Stimulated activated CD8-positive, alpha-beta memory T cell treated with anti-CD3 and anti-CD28 coated beads, Interleukin-4, amount 100 ng/mL, for 1 hour (primary cell): ENCODE results near the gene ENPEP.
"Not testable (repeated sequence)": the region's sequence is repeated elsewhere in the genome, so short reads cannot be mapped to it uniquely, and the experiment has no call there.

ENCODE experiments used
- DNase-seq, 2 donors: peaks; one replicate each; pipeline ENCODE4 v3.0.0-alpha.2; 2020; ENCODE audit warnings: low read depth in 2 of 2, low spot score in 1 of 2

Gene ENPEP, protein sequence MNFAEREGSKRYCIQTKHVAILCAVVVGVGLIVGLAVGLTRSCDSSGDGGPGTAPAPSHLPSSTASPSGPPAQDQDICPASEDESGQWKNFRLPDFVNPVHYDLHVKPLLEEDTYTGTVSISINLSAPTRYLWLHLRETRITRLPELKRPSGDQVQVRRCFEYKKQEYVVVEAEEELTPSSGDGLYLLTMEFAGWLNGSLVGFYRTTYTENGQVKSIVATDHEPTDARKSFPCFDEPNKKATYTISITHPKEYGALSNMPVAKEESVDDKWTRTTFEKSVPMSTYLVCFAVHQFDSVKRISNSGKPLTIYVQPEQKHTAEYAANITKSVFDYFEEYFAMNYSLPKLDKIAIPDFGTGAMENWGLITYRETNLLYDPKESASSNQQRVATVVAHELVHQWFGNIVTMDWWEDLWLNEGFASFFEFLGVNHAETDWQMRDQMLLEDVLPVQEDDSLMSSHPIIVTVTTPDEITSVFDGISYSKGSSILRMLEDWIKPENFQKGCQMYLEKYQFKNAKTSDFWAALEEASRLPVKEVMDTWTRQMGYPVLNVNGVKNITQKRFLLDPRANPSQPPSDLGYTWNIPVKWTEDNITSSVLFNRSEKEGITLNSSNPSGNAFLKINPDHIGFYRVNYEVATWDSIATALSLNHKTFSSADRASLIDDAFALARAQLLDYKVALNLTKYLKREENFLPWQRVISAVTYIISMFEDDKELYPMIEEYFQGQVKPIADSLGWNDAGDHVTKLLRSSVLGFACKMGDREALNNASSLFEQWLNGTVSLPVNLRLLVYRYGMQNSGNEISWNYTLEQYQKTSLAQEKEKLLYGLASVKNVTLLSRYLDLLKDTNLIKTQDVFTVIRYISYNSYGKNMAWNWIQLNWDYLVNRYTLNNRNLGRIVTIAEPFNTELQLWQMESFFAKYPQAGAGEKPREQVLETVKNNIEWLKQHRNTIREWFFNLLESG

DNA sequence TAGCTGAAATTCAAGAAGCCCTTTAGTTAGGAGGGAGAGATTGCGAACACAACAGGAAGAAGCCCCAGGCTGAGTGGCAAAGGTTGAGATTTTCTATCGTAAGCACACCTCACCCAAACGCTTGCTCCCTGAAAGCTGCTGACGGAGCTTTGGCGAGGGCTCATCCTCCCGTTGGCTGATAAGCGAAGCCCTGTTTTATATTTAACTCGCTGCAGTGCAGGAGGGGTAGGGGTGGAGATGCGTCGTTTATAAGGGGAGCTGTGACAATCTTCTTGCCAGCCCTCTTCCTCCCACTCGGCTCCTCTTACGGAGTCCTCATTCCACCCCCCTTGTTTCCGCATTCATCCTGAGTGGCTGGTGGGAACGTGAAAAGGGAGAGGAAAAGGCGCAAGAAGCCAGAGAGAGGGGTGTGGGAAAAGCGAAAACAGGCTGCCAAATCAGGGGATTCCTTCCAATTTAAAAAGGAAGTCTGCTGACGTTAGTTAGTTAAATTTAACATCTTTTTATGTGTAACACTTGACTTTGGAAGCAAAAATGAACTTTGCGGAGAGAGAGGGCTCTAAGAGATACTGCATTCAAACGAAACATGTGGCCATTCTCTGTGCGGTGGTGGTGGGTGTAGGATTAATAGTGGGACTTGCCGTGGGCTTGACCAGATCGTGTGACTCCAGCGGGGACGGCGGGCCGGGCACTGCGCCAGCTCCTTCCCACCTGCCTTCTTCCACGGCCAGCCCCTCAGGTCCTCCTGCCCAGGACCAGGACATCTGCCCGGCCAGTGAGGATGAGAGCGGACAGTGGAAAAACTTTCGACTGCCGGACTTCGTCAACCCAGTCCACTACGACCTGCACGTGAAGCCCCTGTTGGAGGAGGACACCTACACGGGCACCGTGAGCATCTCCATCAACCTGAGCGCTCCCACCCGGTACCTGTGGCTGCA, at the start of gene ENPEP:
ENPEP (plus strand) TSS at position 275 of the 938 bp plus-strand sequence; CDS start at position 535, 260 bp downstream.
- no peak for DNase-seq

DNA sequence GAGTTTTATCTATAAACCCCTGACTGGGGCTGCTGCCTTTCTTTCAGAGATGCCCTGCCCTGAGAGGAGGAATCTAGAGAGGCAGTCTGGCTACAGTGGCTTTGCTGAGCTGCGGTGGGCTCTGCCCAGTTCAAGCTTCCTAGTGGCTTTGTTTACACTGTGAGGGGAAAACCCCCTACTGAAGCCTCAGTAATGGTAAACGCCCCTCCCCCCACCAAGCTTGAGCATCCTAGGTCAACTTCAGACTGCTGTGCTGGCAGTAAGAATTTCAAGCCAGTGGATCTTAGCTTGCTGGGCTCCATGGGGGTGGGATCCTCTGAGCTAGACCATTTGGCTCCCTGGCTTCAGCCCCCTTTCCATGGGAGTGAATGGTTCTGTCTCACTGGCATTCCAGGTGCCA, 44.1 kb upstream of the ENPEP start:
- DNase-seq: not testable (repeated sequence)

DNA sequence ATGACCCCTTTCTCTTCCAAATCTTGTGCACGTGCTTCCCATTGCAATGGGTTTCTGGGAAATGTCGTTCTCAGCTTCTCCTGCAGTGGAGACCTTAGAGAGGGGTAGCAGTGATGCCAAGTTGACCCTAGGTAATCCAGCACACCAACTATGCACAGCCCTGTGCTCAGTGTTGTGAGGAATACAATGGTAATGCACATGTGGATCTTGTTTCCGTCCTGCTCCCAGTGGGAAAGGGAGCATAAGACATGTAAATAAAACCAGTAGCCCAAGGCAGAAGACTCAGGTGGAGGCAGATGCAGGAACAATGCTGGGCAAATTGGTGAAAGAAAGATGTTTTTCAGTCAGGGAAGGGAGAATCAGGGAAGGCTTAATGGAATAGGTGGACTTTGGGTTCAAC, 38.7 kb upstream of the ENPEP start:
- DNase-seq: not testable (repeated sequence)

DNA sequence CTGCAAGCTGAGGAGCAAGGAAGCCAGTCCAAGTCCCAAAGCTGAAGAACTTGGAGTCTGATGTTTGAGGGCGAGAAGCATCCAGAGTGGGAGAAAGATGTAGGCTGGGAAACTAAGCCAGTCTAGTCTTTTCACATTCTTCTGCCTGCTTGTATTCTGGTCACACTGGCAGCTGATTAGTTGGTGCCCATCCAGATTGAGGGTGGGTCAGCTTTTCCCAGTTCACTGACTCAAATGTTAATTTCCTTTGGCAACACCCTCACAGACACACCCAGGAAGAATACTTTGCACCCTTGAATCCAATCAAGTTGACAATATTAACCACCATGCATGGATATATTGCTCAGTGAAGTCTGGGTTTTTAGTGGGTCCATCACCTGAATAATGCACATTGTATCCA, 36.7 kb upstream of the ENPEP start:
- not testable (repeated sequence) for DNase-seq

DNA sequence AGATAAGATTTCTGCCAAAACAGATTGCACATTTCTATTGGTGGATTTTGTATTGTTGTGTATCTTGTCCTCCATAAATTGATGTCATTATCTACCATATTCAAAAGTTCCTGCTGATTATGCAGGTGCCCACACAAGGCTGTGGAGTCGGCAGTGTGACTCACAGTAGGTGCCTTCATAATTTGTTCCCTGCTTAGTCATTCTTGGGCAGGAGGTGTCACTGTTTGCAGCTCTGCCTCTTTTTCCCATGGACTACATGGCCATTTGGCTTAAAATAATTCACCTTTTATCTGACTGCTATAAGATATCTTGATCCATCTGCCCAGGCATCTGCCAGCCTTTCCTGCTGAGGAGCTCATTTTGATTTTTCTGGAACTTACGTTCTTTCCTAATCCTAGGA, 33.6 kb upstream of the ENPEP start:
- DNase-seq: no peak

DNA sequence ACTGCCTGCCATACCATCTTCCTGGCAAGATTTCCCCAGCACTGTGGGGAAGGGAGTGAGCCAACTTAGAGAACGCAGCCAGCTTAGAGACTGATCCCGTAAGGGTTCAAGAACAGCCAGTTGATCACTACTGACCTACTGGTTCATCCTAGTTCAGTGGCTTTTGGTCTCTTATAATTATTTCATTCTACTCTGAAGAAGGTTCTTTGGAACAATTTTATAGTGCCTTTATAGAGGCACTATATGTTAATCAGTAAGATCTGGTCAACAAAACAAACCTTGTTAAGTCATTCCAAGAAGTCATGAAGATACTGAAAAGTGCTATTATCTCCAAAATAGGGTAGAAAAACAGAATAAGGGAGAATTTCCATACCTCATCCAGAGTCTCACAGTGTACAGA, 33.2 kb upstream of the ENPEP start:
- DNase-seq: no peak

DNA sequence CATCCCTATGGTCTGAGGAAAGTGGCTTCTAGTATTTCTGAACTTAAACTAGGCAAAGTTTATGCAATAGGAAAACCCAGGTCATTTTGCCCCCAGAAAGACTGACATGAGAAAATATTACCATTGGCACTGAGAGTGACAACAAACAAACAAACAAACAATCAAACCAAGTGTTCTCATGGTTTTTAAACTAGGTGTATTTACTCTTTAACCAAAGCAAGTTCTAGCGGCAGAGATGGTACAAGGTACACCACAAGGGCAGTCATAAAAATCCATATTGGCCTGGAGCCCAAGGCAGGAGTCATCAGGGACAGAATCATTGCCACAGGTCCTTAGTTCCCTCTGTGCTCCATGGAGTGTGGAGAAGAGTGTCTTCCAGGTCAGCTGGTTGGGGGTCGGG, 26.0 kb upstream of the ENPEP start:
- no peak for DNase-seq

DNA sequence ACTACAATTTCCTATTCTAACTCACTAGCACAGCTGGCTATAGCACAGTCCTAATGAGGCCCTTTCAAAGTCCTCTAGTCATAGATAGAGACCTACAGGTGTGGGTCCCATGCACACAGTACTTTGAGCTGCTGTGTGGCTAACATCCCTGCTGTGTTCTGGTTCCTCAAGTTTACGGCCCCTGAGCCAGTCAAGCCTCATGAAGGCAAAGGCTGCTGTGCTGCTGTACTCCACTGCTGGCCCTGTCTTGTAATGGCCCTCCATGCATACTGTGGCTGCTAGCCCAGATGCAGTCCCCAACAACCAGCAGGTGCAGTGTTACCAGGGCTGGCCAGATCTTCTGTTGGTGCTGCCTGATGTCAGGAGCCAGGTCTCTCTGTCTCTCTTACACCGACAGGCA, 23.4 kb upstream of the ENPEP start:
- DNase-seq: no peak

DNA sequence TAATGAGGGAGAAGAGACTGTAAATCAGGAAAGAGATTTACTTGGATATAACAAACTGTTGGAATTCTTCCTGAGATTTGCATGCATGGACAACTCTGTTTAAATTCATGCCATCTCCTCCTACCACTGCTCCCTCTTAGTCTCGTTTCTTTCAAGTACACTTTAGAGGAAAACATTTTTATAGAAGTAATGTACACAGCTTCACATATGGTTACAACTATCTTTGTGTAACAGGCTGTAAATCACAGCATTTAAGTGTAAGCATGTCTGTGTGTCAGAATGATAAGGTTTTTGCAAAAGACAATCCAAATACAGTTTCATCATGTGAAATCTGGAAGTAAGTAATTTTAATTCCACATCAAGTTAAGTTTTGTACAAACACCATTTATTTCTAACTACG, 21.5 kb upstream of the ENPEP start:
- DNase-seq: no peak

DNA sequence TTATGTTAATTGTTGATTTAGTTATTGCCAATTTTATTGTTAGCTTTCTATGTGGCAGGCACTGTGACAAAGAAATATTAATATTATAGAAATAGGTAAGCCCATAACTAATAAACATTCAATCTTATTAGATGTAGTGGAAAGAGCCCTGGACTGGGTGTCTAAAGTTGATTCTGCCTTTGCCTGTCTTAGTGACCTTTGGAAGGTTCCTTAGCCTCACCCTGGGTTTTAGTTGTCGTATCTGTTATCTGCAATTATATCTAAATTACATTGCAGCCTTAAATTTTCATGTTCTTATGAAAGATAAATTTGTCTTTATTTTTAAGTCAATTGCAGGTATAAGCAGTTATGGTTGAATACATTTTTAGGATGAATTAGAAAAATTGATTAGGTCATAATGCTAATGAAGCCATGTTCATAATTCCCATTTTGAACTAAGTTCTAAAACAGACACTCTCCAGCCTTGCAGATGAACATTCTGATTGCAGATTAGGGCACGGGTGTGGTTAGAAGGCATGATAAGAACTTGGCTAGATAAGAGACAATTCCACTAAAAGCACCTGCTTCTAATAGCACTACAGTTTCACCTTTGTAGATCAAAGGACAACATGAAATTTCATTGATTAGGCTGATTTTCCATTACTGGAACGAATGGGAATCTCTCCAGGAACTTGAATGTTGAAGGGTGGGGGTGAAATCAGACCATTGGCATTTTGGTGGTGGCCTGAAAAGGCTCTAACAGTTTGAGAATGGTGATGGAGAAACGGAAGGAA, 17.3 kb upstream of the ENPEP start:
- DNase-seq: no peak

DNA sequence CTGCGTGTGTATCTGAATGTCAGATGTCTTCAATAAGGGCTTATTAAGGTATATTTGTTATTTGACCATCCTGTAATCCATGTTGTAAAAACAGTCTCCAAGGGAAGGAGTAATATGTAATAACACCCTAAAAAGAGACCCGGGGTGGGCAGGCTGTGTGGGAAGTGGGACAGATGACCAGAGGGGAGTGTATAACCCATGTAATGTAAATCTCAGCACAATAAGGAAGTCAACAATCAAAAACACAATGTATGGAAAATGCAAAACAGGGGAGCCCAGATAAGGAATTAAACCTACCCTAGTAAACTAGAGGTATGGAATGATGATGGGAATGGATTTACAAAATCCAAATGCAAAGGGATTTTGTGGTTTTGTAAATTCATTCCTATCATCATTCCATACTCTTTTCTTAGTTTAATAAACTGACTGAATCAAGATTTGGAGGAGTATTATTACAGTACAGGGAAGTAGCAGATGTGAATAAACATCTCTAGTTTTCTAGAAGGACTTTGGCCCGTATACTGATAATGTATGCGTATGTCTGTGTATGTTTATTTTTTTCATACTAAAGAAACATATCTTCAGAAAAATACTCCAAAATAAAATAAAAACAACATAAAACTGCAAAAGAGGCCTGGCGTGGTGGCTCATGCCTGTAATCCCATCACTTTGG, 15.7 kb upstream of the ENPEP start:
- no peak for DNase-seq

DNA sequence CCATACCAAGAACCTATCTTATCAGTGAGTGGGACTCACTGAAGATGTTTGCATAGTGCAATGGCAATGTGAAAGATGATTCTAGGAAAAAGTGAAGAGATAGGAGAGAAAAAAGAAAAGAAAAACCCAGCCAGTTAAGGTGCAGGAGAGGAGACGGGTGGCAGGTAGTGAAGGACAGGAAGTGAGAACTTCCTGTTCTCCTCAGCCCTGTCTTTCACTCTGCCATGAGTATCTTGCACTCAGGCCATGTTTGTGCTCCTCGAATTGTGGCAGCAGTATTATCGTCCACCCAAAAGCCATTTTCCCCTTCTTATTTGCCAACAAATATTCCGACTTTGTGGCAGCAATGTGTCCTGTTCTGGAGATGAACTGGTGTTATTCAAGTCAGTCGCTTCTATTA, 8.6 kb upstream of the ENPEP start:
- DNase-seq: no peak

DNA sequence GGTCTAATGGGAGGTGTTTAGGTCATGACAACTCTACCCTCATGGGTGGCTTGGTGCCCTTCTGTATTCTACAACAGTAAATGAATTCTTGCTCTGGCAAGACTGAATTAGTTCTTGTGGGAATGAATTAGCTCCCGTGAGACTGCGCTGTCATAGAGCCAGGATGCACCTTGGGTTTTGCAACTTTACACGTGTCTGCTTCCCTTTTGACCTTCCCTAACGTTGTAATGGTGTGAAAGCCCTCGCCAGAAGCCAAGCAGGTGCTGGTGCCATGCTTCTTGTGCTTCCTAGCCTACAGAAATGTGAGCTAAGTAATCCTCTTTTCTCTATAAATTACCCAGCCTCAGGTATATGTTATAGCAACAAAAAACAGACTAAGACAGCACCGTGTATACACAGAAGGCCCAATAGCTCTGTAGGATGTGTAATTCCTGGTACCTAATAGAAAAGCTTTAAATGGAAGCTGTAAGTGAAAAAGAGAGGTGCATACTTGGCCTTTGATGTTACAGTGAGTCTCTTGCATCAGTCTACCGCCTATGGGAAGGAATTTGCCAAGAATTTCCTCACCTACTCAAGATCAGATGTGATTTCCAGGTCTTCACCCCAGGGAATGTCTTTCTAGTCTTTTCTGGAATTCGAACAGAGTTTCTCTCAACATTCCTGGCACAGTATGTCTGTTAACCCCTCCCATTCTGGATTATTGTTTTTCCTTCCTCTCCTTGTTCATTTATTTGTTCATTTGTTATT, 3.2 kb upstream of the ENPEP start:
- no peak for DNase-seq

DNA sequence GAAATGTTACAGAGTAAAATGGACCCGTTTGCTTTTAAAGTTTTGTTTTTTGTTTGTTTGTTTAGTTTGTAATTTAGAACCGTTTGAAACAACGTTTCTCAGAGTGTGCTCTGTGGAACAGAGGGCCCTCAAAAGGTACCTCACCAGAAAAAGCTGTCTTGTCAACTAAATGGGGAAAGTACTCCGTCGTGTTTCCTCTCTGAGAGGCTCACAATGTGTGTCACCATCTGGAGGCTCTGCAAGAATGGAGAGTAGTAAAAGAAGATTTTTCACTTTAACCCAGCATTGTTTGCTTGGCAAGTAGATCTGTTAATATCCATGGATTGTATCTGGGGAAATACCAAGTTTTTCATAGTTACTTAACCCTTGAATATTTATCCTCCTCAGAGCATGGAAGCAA, 1.5 kb upstream of the ENPEP start:
- DNase-seq: no peak

DNA sequence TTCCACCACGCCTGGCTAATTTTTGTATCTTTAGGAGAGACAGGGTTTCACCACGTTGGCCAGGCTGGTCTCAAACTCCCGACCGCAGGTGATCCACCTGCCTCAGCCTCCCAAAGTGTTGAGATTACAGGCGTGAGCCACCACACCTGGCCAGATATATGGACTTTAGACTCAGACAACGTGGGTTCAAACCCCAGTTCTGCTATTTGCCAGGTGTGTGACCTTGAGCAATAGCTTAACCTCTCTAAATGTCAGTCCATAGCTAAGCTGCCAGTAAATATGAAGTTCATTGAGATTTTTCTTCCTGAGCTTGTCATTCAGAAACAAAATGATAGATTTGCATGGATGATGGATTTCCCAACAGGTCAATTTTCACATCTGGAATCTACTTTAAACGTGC, 875 bp upstream of the ENPEP start:
- not testable (repeated sequence) for DNase-seq

DNA sequence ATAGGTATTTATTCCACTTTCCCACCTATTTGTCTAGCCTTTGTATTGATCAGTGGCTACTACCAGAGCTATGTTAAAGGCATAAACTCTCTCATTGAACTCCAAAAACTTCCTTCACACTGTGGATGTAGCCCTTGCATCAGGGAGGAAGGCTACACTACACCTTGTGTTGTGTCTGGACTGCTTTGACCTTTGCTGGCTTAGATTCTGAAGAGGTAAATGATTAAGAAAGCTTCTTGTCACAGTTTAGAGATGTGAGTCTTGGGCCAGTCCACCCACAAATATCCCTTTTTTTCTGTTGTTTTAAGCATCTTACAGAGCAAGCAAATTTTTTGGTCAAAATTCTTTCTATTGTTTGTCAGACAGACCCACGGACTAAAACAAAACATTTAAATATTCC, 1.9 kb downstream of the ENPEP start:
- no peak for DNase-seq

DNA sequence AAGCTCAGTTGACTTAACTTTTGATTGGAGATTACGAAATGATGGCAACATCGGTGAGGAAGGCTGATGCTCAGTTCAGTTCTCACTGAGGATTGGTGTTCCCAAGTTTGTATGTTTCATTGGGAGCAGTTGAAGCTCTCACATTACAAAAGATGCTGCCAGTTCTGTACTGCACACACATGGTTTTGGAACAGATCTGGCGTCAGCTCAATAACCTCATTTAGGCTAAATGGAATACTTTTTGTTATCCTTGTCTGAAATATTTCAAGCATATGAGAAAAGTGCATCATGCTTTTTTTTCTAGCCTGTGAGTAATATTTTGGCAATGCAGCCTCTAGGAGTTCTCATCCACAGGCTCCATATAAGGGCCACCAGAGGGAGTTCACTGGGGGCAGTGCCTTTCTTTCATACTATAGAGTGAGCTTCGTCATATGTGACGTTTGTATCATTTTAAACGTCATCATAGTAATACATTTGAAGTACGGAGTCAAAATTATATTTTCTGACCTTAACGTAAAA, 4.1 kb downstream of the ENPEP start:
- DNase-seq: no peak

DNA sequence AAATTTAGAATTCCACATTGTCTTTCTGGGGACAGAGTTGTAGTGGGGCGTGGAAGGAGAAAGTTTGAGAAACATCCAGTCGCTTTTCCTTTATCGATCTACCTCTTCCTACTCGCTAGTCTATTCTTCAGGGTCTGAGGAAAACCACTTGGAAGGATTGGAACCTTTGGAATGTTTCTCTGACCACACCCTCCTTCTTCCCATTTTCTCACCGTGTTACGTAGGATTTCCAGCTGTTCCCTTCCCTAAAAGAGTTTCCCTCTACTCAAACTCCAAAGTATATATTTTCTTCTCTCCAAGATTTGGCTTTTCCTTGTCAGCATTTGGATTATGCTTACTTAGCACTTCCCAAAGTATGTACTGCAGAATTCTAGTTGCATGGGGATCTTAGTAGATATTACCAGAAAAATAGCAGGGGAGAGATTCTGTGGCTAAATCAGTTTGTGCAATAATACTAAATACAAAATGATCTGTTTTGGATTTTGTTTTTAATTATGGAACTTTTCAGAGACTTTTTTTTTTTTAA, 4.9 kb downstream of the ENPEP start:
- no peak for DNase-seq

DNA sequence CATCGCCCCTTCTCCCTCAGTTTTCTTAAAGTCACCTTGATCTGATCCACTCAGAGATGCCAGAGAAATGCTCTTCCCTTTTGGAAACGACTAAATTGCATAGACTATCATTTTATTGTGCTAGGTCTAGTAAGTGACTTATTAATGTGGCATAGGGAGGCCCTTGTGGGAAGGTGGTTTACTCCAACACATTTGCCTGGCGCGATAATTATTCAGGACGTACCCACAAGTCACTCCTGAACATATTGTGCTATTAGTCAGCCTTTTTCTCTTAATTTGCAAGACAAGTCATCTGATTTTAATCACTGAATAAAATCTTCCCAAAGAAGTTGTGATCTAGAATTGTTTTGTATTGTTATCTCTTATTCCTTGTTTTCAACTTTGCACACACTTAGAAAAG, 7.6 kb downstream of the ENPEP start:
- no peak for DNase-seq
